Measurements from ENCODE around the gene CDR2. TPM values are rescaled to one million over a fixed set of nuclear protein-coding genes. Genes with fewer than 3 reads are reported as not detected.

CDR2 gene
- total and polyA plus RNA-seq, 12 donors: 11.3 to 31.2 (median 17.7) TPM

DNA sequence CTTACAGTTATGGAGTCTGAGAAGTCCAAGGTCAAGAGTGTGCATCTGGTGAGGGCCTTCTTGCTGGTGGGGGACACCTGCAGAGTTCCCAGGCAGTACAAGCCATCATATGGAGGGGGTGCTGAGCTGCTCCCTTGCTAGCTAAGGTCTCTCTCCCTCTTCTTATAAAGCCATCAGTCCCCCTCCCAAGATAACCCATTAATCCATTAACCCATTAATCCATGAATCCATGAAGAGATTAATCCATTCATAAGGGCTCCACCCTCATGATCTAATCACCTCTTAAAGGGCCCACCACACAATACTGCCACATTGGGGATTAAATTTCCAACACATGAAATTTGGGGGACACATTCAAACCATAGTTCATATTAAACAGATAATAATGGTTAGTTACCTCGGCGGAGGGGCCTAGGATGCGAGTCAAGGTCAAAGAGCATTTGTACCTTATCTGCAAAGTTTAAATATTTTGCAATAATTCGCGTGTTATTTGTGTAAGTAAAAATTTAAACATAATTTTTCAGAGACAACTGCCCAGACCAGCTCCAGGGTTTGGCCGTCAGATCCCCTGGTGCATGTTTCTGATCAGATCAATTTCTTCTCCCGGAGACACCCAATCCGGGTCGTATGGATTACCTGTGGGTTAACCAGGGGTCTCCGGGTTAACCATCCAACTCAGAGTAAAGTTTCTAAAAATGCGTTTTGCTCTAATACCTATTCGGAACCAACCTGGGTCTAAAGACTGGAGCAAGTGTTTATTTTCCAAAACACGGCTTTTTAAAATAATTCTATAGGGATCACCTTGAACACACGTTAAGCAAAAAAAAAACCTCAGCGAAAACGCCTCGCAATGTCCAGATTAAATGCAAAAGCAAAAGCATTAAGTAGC lies 78.0 kb downstream of the CDR2 start:
- Histone ChIP-seq H3K36me3 (replicated peaks in 1 of 2) (no peaks in the 10 kb centered on the region), H3K27me3 (no peaks in the 10 kb centered on the region), H3K9me3 (replicated peaks in 1 of 3) (no peaks in the 10 kb centered on the region), H3K27ac (peak overlapping the region in 2 of 5 donors; percentile 49 to 53), H3K4me1 (replicated peaks in 1 of 2) (peaks cover 17 to 31% of the 10 kb centered on the region in 2 donors), H3K4me3 (peak overlapping the region in 2 of 4 donors; percentile 41 to 77)
- DNase-seq: no peak
- intact Hi-C loops (cut with DNase I): loop anchor here (2.0 to 10.0 kb wide), 3 partner anchors 99 to 292 kb away; partner anchors contain the start of genes MOSMO (in 1 of the 2) and PDZD9 (in 1 of the 2)
- TF ChIP-seq, protein P1, sequence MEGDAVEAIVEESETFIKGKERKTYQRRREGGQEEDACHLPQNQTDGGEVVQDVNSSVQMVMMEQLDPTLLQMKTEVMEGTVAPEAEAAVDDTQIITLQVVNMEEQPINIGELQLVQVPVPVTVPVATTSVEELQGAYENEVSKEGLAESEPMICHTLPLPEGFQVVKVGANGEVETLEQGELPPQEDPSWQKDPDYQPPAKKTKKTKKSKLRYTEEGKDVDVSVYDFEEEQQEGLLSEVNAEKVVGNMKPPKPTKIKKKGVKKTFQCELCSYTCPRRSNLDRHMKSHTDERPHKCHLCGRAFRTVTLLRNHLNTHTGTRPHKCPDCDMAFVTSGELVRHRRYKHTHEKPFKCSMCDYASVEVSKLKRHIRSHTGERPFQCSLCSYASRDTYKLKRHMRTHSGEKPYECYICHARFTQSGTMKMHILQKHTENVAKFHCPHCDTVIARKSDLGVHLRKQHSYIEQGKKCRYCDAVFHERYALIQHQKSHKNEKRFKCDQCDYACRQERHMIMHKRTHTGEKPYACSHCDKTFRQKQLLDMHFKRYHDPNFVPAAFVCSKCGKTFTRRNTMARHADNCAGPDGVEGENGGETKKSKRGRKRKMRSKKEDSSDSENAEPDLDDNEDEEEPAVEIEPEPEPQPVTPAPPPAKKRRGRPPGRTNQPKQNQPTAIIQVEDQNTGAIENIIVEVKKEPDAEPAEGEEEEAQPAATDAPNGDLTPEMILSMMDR (IDR thresholded peaks at IDR 0.05): no peak
- TF ChIP-seq POLR2A (IDR thresholded peaks at IDR 0.05): no peak
- WGBS, 4 donors: 1 to 4% (median 2%) methylated on average over 17 of the region's 17 CpGs

Other genes with a start within 250 kb of the CDR2 start
- gene SDR42E2, start 212.1 kb downstream of the CDR2 start, total RNA-seq: not detected
- gene SDR42E2, start 212.1 kb downstream of the CDR2 start, polyA plus RNA-seq: under 1 TPM in 2 of 3 donors, not detected in 1; 0.08 to 0.10 TPM
- 10 to 100 TPM in 8 of 9 donors, 1 to 10 TPM in 1; 8.3 to 28.3 (median 18.4) TPM for gene EEF2K, start 168.3 kb downstream of the CDR2 start, total RNA-seq
- 10 to 100 TPM in 1 of 3 donors, 1 to 10 TPM in 2; 4.9 to 15.0 (median 7.6) TPM for gene EEF2K, start 168.3 kb downstream of the CDR2 start, polyA plus RNA-seq
- 10 to 100 TPM; 43.8 to 99.4 (median 54.3) TPM for gene POLR3E, start 77.2 kb downstream of the CDR2 start, total RNA-seq
- gene POLR3E, start 77.2 kb downstream of the CDR2 start, polyA plus RNA-seq: 10 to 100 TPM; 46.5 to 91.0 (median 47.7) TPM
- gene NPIPB5, start 136.3 kb upstream of the CDR2 start, total RNA-seq: 100 to 1,000 TPM in 4 of 9 donors, 10 to 100 TPM in 5; 12.4 to 169 (median 99.8) TPM
- 100 to 1,000 TPM in 2 of 3 donors, 10 to 100 TPM in 1; 29.7 to 203 (median 189) TPM for gene NPIPB5, start 136.3 kb upstream of the CDR2 start, polyA plus RNA-seq

Data from adrenal gland (tissue), 12 donors.